ENCODE results near the gene PIGX.

- no peak for TF ChIP-seq CTCF (IDR thresholded peaks at IDR 0.05)
- TF ChIP-seq POLR2A (IDR thresholded peaks at IDR 0.05) = no peak
Observed at GRCh38 chr3:196757876-196758739, 45.9 kb downstream of the PIGX start.

All from body of pancreas (tissue), 4 donors.